GM21717 (cell line): ENCODE measurements around the gene TMEM256.

ENCODE experiments used
- ATAC-seq: cut with Tn5 transposase; IDR thresholded peaks from one replicate; pipeline ENCODE4 v1.9.1; 2021; ENCODE audit warnings: mild to moderate bottlenecking, moderate library complexity; ENCODE audit not compliant: unreplicated experiment

The TMEM256 gene

DNA sequence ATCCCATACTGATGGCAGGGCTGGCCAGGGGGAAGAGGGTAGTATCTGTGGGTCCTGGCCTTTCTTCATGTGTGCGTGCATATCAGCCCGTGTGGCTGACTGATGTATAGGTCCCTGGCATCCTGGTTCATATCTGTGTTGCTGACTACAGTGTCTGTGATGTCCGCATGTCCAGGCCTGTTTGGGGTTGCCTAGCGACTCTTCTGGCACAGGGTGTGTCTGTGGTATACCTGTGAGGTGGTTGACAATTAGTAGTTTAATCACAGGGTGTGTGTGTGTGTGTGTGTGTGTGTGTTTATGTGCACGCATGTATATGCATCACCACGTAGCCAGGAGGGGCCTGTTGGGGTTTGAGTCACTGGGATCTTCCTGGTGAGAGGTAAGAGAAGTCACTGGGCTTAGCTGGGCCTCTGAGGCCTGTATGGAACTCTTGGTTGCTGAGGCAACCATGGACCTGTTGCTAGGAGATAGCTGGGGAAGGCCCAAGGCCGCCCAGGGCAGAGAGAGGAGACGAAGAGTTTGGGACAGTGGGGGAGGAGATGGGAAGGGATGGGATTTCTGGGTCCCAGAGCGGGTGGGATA, 49.5 kb downstream of the TMEM256 start:
- no peak for ATAC-seq
